Sigmoid colon (tissue), 4 donors: ENCODE measurements around the gene FAM234A.

ENCODE experiments used
- CTCF ChIP-seq, 4 experiments: fragments of 450-650 bp in 3 of 4; fragments of 200-600 bp in 1 of 4; IDR thresholded peaks; one replicate each; pipeline ENCODE4 v1.5.1; 2016 to 2019; ENCODE audit warnings: antibody characterized with exemption in 4 of 4, mild to moderate bottlenecking in 3 of 4, moderate library complexity in 2 of 4
- EP300 ChIP-seq, 4 donors: sonication (generic); formaldehyde crosslinking; IDR thresholded peaks; one replicate each; pipeline ENCODE4 v1.6.1; 2017; ENCODE audit warnings: antibody characterized with exemption in 4 of 4
- POLR2A ChIP-seq, 2 donors: fragments of 450-650 bp; IDR thresholded peaks; one replicate each; pipeline ENCODE4 v1.6.1; 2016; ENCODE audit warnings: antibody characterized with exemption in 2 of 2, mild to moderate bottlenecking in 2 of 2, moderate library complexity in 2 of 2

- TF ChIP-seq CTCF (IDR thresholded peaks at IDR 0.05) (no peak), POLR2A (IDR thresholded peaks at IDR 0.05) (peak; percentile 87 to 92), EP300 (IDR thresholded peaks at IDR 0.05) (no peak)
Observed at GRCh38 chr16:228852-229730, 5.5 kb upstream of the FAM234A start, which contains the start of gene LUC7L.
